Astrocyte (in vitro differentiated cells and primary cell): ENCODE results near the gene MAGI1. TPM values are rescaled to one million over a fixed set of nuclear protein-coding genes. Genes with fewer than 3 reads are reported as not detected.

Experiments
- DNase-seq: peaks from one replicate; pipeline ENCODE4 v3.0.0-alpha.2; 2010; ENCODE audit warnings: low read depth
- FAIRE-seq: peaks from 2 replicates; lab custom pipeline; 2011; peaks lifted over from hg19 to GRCh38; lab: Jason Lieb, UNC
- H2AFZ ChIP-seq: 2 replicates; pipeline ENCODE4 v1.6.0; 2012; ENCODE audit warnings: low read depth, low read length, inconsistent platforms
- H3K27ac ChIP-seq: 2 replicates; pipeline ENCODE4 v1.5.1; 2011; ENCODE audit warnings: low read depth, low read length, inconsistent platforms
- H3K27me3 ChIP-seq: 2 replicates; pipeline ENCODE4 v1.6.0; 2011; ENCODE audit warnings: low read length, inconsistent platforms; ENCODE audit not compliant: insufficient read depth
- H3K36me3 ChIP-seq: 2 replicates; pipeline ENCODE4 v1.5.1; 2011; ENCODE audit warnings: low read length, inconsistent platforms; ENCODE audit not compliant: insufficient read depth
- H3K4me1 ChIP-seq: 2 replicates; pipeline ENCODE4 v1.5.1; 2011; ENCODE audit warnings: low read length, inconsistent platforms; ENCODE audit not compliant: insufficient read depth
- H3K4me2 ChIP-seq: 2 replicates; pipeline ENCODE4 v1.6.0; 2012; ENCODE audit warnings: low read length, inconsistent platforms
- H3K4me3 ChIP-seq: 2 replicates; pipeline ENCODE4 v1.5.1; 2011; ENCODE audit warnings: low read depth, mild to moderate bottlenecking, low read length, inconsistent platforms; ENCODE audit not compliant: insufficient read depth
- H3K79me2 ChIP-seq: 2 replicates; pipeline ENCODE4 v1.6.0; 2012; ENCODE audit warnings: mild to moderate bottlenecking, low read length, inconsistent platforms; ENCODE audit not compliant: insufficient read depth
- H3K9ac ChIP-seq: 2 replicates; pipeline ENCODE4 v1.6.0; 2012; ENCODE audit warnings: mild to moderate bottlenecking, low read length, inconsistent platforms
- H3K9me3 ChIP-seq: 2 replicates; pipeline ENCODE4 v1.5.1; 2012; ENCODE audit warnings: low read depth, mild to moderate bottlenecking, low read length, inconsistent platforms; ENCODE audit not compliant: insufficient read depth
- H4K20me1 ChIP-seq: 2 replicates; pipeline ENCODE4 v1.6.0; 2012; ENCODE audit warnings: low read length, inconsistent platforms; ENCODE audit not compliant: insufficient read depth
- H3K27ac Mint-ChIP-seq: one replicate; pipeline ENCODE4 v1.8.0; 2021; ENCODE audit warnings: mild to moderate bottlenecking, mixed read lengths; ENCODE audit not compliant: unreplicated experiment
- H3K27me3 Mint-ChIP-seq: one replicate; pipeline ENCODE4 v1.8.0; 2021; ENCODE audit warnings: low read depth, mixed read lengths; ENCODE audit not compliant: unreplicated experiment
- H3K36me3 Mint-ChIP-seq: one replicate; pipeline ENCODE4 v1.8.0; 2021; ENCODE audit warnings: low read depth, mixed read lengths; ENCODE audit not compliant: unreplicated experiment
- H3K4me1 Mint-ChIP-seq: one replicate; pipeline ENCODE4 v1.8.0; 2021; ENCODE audit warnings: low read depth, mixed read lengths; ENCODE audit not compliant: unreplicated experiment
- H3K4me3 Mint-ChIP-seq: one replicate; pipeline ENCODE4 v1.8.0; 2021; ENCODE audit warnings: mild to moderate bottlenecking, moderate library complexity, mixed read lengths; ENCODE audit not compliant: unreplicated experiment
- H3K9me3 Mint-ChIP-seq: one replicate; pipeline ENCODE4 v1.8.0; 2021; ENCODE audit warnings: mild to moderate bottlenecking, mixed read lengths; ENCODE audit not compliant: unreplicated experiment
- CTCF ChIP-seq: IDR thresholded peaks from 2 replicates; pipeline ENCODE4 v1.5.1; 2011; ENCODE audit warnings: low read depth, mild to moderate bottlenecking, inconsistent platforms, low read length, moderate library complexity; ENCODE audit not compliant: insufficient read depth
- EZH2 ChIP-seq: IDR thresholded peaks from 2 replicates; pipeline ENCODE4 v1.6.1; 2012; ENCODE audit warnings: mild to moderate bottlenecking, low read length, inconsistent platforms; ENCODE audit not compliant: insufficient read depth
- total RNA-seq: library from RNA; stranded (reverse); gene quantifications from 2 replicates; pipeline ENCODE4 v1.2.1, GENCODE V29; 2021

The MAGI1 gene
- total RNA-seq, 1 donor from 2014 or later: 31.8 TPM

GRCh38 chr3:65783117-65783516, 255.6 kb downstream of the MAGI1 start:
- no peak overlapping the region for H3K4me2 ChIP-seq
- H3K36me3 ChIP-seq: no peaks in the 10 kb centered on the region
- no peak for DNase-seq
- no peaks in the 10 kb centered on the region for H3K9me3 ChIP-seq
- FAIRE-seq: no peak
- H3K36me3 Mint-ChIP-seq: no peaks in the 10 kb centered on the region
- no peak overlapping the region for H2AFZ ChIP-seq
- H3K9ac ChIP-seq: no peak overlapping the region
- H3K4me3 Mint-ChIP-seq: no peak overlapping the region
- H3K4me3 ChIP-seq: no peak overlapping the region
- H4K20me1 ChIP-seq: no peaks in the 10 kb centered on the region
- H3K27ac Mint-ChIP-seq: no peak overlapping the region
- H3K27ac ChIP-seq: no peak overlapping the region
- H3K9me3 Mint-ChIP-seq: no peaks in the 10 kb centered on the region
- peaks cover 12% of the 10 kb centered on the region for H3K4me1 Mint-ChIP-seq
- H3K4me1 ChIP-seq: peaks cover 12% of the 10 kb centered on the region
- TF ChIP-seq EZH2: no peak
- TF ChIP-seq CTCF: no peak
- no peaks in the 10 kb centered on the region for H3K27me3 ChIP-seq
- no peaks in the 10 kb centered on the region for H3K27me3 Mint-ChIP-seq
- H3K79me2 ChIP-seq: no peaks in the 10 kb centered on the region

- Histone ChIP-seq H3K27me3 (no peaks in the 10 kb centered on the region), H3K4me2 (no peak overlapping the region), H3K36me3 (no peaks in the 10 kb centered on the region), H3K9me3 (no peaks in the 10 kb centered on the region), H3K79me2 (no peaks in the 10 kb centered on the region), H3K27ac (no peak overlapping the region), H3K4me3 (no peak overlapping the region), H2AFZ (no peak overlapping the region), H4K20me1 (no peaks in the 10 kb centered on the region), H3K9ac (no peak overlapping the region), H3K4me1 (peaks cover 12% of the 10 kb centered on the region)
- Mint-ChIP-seq H3K27me3 (no peaks in the 10 kb centered on the region), H3K4me1 (peaks cover 14% of the 10 kb centered on the region), H3K9me3 (no peaks in the 10 kb centered on the region), H3K27ac (no peak overlapping the region), H3K36me3 (no peaks in the 10 kb centered on the region), H3K4me3 (no peak overlapping the region)
- FAIRE-seq: no peak
- DNase-seq: no peak
- TF ChIP-seq CTCF (no peak), EZH2 (no peak)
These were observed 257.1 kb downstream of the MAGI1 start for GRCh38 chr3:65781594-65781993.

- Histone ChIP-seq H3K4me3 (no peak overlapping the region), H3K4me1 (peaks cover 7% of the 10 kb centered on the region), H3K4me2 (no peak overlapping the region), H3K27me3 (no peaks in the 10 kb centered on the region), H2AFZ (no peak overlapping the region), H4K20me1 (no peaks in the 10 kb centered on the region), H3K79me2 (no peaks in the 10 kb centered on the region), H3K36me3 (no peaks in the 10 kb centered on the region), H3K9ac (no peak overlapping the region), H3K9me3 (no peaks in the 10 kb centered on the region), H3K27ac (no peak overlapping the region)
- peaks cover 20% of the 10 kb centered on the region for H3K4me1 Mint-ChIP-seq
- H3K27me3 Mint-ChIP-seq: no peaks in the 10 kb centered on the region
- H3K27ac Mint-ChIP-seq: peak overlapping the region; percentile 15
- TF ChIP-seq EZH2: no peak
- TF ChIP-seq CTCF: no peak
- peak overlapping the region; percentile 14 for H3K4me3 Mint-ChIP-seq
- H3K36me3 Mint-ChIP-seq: no peaks in the 10 kb centered on the region
- H3K9me3 Mint-ChIP-seq: no peaks in the 10 kb centered on the region
- DNase-seq (no peak), FAIRE-seq (no peak)
These were observed 259.3 kb downstream of the MAGI1 start for GRCh38 chr3:65779390-65779789.
